ENCODE measurements around the gene PTPRH. TPM values are rescaled to one million over a fixed set of nuclear protein-coding genes. Genes with fewer than 3 reads are reported as not detected.
"Not testable (repeated sequence)": the region's sequence is repeated elsewhere in the genome, so short reads cannot be mapped to it uniquely, and the experiment has no call there.

PTPRH gene
- total RNA-seq, 2 donors from 2014 or later: not detected

- peak; percentile 72 to 80 for DNase-seq
- peaks cover 19% of the 10 kb centered on the region for H3K4me1 Mint-ChIP-seq (ENCODE audit: low read depth)
- H3K4me3 Mint-ChIP-seq: peak within 1 kb of the TSS; percentile 70 to 84
- H3K27ac Mint-ChIP-seq: no peak within 1 kb of the TSS
- ATAC-seq (replicated peaks in 1 of 2): peak; percentile 55 to 62
- H3K36me3 Mint-ChIP-seq (ENCODE audit: insufficient read depth in 2 of 2): peaks cover 0 to 3% of the 10 kb centered on the region in 2 donors
- H3K27me3 Mint-ChIP-seq (ENCODE audit: low read depth): peaks cover 68% of the 10 kb centered on the region
- no peaks in the 10 kb centered on the region for H3K9me3 Mint-ChIP-seq
Measured at GRCh38 chr19:55179606-55180484, 29.5 kb downstream of the PTPRH start, which contains the start of gene SYT5. Gene SYT5 (minus strand): TSS chr19:55180289. CDS start chr19:55179041, 1,248 bp downstream.

DNA sequence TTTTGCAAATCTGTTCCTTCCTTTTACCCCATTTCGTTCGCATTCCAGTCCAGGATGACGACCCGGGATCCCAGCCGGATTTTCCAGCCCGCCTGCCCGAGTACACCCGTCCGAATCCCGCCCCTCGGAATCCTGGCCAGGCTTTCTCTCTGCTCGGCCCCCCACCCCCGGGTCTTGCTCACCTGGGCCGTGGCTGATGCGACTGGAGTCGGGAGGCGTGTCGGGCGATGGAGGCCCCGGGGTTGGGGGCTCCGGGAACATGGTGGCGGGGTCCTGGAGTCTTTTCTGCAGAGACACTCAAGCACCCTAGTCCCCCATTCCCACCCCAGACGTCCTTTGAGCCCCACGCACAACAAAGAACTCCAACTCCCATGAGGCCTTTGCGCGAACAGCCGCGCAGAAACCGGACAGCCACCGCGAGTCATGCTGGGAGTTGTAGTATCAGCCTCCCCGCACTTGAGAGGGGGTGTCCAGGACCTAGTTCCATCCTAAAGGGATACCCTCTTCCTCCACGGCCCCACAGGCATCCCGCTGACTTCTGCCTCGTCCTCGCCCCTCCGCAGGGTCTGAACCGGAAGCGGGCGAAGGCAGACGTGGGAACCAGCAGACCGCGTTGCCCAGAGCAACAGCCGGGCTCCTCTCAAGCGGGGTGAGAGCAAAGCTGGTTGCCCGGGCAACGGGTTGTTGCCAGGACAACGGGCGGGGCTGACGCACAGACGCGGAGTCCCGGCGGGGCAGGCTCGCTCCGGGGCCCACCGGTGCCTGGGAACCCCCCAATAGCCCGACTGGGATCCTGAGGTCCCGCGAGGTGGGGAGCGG lies 30.3 kb downstream of the PTPRH start:
- Mint-ChIP-seq H3K27me3 (ENCODE audit: low read depth) (peaks cover 68% of the 10 kb centered on the region), H3K4me1 (ENCODE audit: low read depth) (peaks cover 25% of the 10 kb centered on the region), H3K36me3 (ENCODE audit: insufficient read depth in 2 of 2) (peaks cover 0 to 3% of the 10 kb centered on the region in 2 donors), H3K4me3 (peak overlapping the region; percentile 70 to 84), H3K27ac (no peak overlapping the region), H3K9me3 (no peaks in the 10 kb centered on the region)
- peak; percentile 89 to 93 for DNase-seq
- peak; percentile 87 to 88 for ATAC-seq (replicated peaks in 1 of 2)

- DNase-seq: no peak
- Mint-ChIP-seq H3K27ac (no peak overlapping the region), H3K27me3 (ENCODE audit: low read depth) (peaks cover 76% of the 10 kb centered on the region), H3K9me3 (no peaks in the 10 kb centered on the region), H3K4me1 (ENCODE audit: low read depth) (peaks cover 36% of the 10 kb centered on the region), H3K36me3 (ENCODE audit: insufficient read depth in 2 of 2) (peaks cover 0 to 3% of the 10 kb centered on the region in 2 donors), H3K4me3 (no peak overlapping the region)
- ATAC-seq (replicated peaks in 1 of 2): no peak
Measured at GRCh38 chr19:55176076-55176475, 33.2 kb downstream of the PTPRH start.

GRCh38 chr19:55175117-55175867 lies 34.0 kb downstream of the PTPRH start:
- no peaks in the 10 kb centered on the region for H3K9me3 Mint-ChIP-seq
- peaks cover 76% of the 10 kb centered on the region for H3K27me3 Mint-ChIP-seq (ENCODE audit: low read depth)
- no peak overlapping the region for H3K27ac Mint-ChIP-seq
- ATAC-seq (replicated peaks in 1 of 2): no peak
- DNase-seq: no peak
- peaks cover 0 to 3% of the 10 kb centered on the region in 2 donors for H3K36me3 Mint-ChIP-seq (ENCODE audit: insufficient read depth in 2 of 2)
- peaks cover 31% of the 10 kb centered on the region for H3K4me1 Mint-ChIP-seq (ENCODE audit: low read depth)
- H3K4me3 Mint-ChIP-seq: peak overlapping the region in 1 of 2 donors; percentile 48

GRCh38 chr19:55174425-55175116 lies 34.7 kb downstream of the PTPRH start:
- Mint-ChIP-seq H3K36me3 (ENCODE audit: insufficient read depth in 2 of 2) (peaks cover 0 to 3% of the 10 kb centered on the region in 2 donors), H3K4me1 (ENCODE audit: low read depth) (peaks cover 24% of the 10 kb centered on the region), H3K27ac (no peak overlapping the region), H3K9me3 (no peaks in the 10 kb centered on the region), H3K4me3 (peak overlapping the region; percentile 74 to 76), H3K27me3 (ENCODE audit: low read depth) (peaks cover 74% of the 10 kb centered on the region)
- ATAC-seq (replicated peaks in 1 of 2): no peak
- no peak for DNase-seq

GRCh38 chr19:55173714-55174409 lies 35.4 kb downstream of the PTPRH start:
- no peak overlapping the region for H3K27ac Mint-ChIP-seq
- H3K4me3 Mint-ChIP-seq: peak overlapping the region; percentile 74 to 76
- H3K9me3 Mint-ChIP-seq: no peaks in the 10 kb centered on the region
- ATAC-seq (replicated peaks in 1 of 2) (peak; percentile 75 to 76), DNase-seq (peak; percentile 70 to 71)
- peaks cover 0 to 3% of the 10 kb centered on the region in 2 donors for H3K36me3 Mint-ChIP-seq (ENCODE audit: insufficient read depth in 2 of 2)
- peaks cover 17% of the 10 kb centered on the region for H3K4me1 Mint-ChIP-seq (ENCODE audit: low read depth)
- H3K27me3 Mint-ChIP-seq (ENCODE audit: low read depth): peaks cover 77% of the 10 kb centered on the region

- ATAC-seq (replicated peaks in 1 of 2) (no peak), DNase-seq (no peak)
- peaks cover 17% of the 10 kb centered on the region for H3K4me1 Mint-ChIP-seq (ENCODE audit: low read depth)
- peaks cover 77% of the 10 kb centered on the region for H3K27me3 Mint-ChIP-seq (ENCODE audit: low read depth)
- H3K9me3 Mint-ChIP-seq: no peaks in the 10 kb centered on the region
- H3K36me3 Mint-ChIP-seq (ENCODE audit: insufficient read depth in 2 of 2): peaks cover 0 to 3% of the 10 kb centered on the region in 2 donors
- peak overlapping the region; percentile 74 to 76 for H3K4me3 Mint-ChIP-seq
- H3K27ac Mint-ChIP-seq: no peak overlapping the region
Measured at GRCh38 chr19:55173186-55173713, 36.1 kb downstream of the PTPRH start.

- H3K4me3 Mint-ChIP-seq: peak overlapping the region; percentile 74 to 76
Measured at GRCh38 chr19:55172741-55173140, 36.6 kb downstream of the PTPRH start.

GRCh38 chr19:55172318-55172717 lies 37.0 kb downstream of the PTPRH start:
- H3K4me1 Mint-ChIP-seq (ENCODE audit: low read depth): peaks cover 17% of the 10 kb centered on the region
- peaks cover 70% of the 10 kb centered on the region for H3K27me3 Mint-ChIP-seq (ENCODE audit: low read depth)
- DNase-seq; H3K36me3 Mint-ChIP-seq (ENCODE audit: insufficient read depth in 2 of 2); H3K9me3 Mint-ChIP-seq; ATAC-seq (replicated peaks in 1 of 2): not testable (repeated sequence)
- peak overlapping the region; percentile 74 to 76 for H3K4me3 Mint-ChIP-seq
- peak overlapping the region; percentile 5 for H3K27ac Mint-ChIP-seq

More at GRCh38 chr19:55172741-55173140, 36.6 kb downstream of the PTPRH start:
- Mint-ChIP-seq H3K27me3 (ENCODE audit: low read depth) (peaks cover 72% of the 10 kb centered on the region), H3K27ac (no peak overlapping the region), H3K36me3 (ENCODE audit: insufficient read depth in 2 of 2) (peaks cover 0 to 3% of the 10 kb centered on the region in 2 donors), H3K9me3 (no peaks in the 10 kb centered on the region), H3K4me1 (ENCODE audit: low read depth) (peaks cover 17% of the 10 kb centered on the region)
- ATAC-seq (replicated peaks in 1 of 2) (no peak), DNase-seq (no peak)

- H3K27ac Mint-ChIP-seq: no peak overlapping the region
- no peaks in the 10 kb centered on the region for H3K9me3 Mint-ChIP-seq
- H3K4me1 Mint-ChIP-seq (ENCODE audit: low read depth): peaks cover 26% of the 10 kb centered on the region
- peak overlapping the region in 1 of 2 donors; percentile 21 for H3K4me3 Mint-ChIP-seq
- no peak for ATAC-seq (replicated peaks in 1 of 2)
- peaks cover 70% of the 10 kb centered on the region for H3K27me3 Mint-ChIP-seq (ENCODE audit: low read depth)
- peaks cover 3% of the 10 kb centered on the region in 2 donors for H3K36me3 Mint-ChIP-seq (ENCODE audit: insufficient read depth in 2 of 2)
- no peak for DNase-seq
Measured at GRCh38 chr19:55171440-55171839, 37.9 kb downstream of the PTPRH start.

DNA sequence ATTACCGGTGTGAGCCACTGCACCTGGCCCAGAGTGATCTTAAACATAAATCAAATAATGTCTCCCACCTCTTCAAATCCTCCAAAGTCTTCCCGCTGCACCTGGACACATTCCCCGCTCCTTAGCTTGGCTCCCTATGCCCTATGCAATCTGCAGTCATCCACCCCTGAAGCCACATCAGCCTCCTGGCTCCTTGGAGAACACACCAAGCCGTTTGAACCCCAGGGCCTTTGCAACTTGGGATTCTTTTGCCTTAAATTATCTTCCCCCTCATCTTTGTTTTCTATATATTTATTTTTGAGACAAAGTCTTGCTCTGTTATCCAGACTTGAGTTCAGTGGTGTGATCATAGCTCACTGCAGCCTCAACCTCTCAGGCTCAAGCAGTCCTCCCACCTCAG lies 40.2 kb downstream of the PTPRH start:
- peaks cover 0 to 3% of the 10 kb centered on the region in 2 donors for H3K36me3 Mint-ChIP-seq (ENCODE audit: insufficient read depth in 2 of 2)
- DNase-seq (no peak), ATAC-seq (replicated peaks in 1 of 2) (no peak)
- H3K9me3 Mint-ChIP-seq: no peaks in the 10 kb centered on the region
- no peak overlapping the region for H3K27ac Mint-ChIP-seq
- H3K4me1 Mint-ChIP-seq (ENCODE audit: low read depth): peaks cover 24% of the 10 kb centered on the region
- H3K27me3 Mint-ChIP-seq (ENCODE audit: low read depth): peaks cover 70% of the 10 kb centered on the region
- H3K4me3 Mint-ChIP-seq: no peak overlapping the region
